ENCODE data around the gene PLEKHA4. TPM values are rescaled to one million over a fixed set of nuclear protein-coding genes. Genes with fewer than 3 reads are reported as not detected.

PLEKHA4 gene
- total and polyA plus RNA-seq, 9 of the 15 experiments (the other 6 are each of a cell fraction or from before 2014, with no cell fraction given), result 0.07 to 30.8 (median 11.4) TPM

GRCh38 chr19:48806818-48807589 is 61.4 kb downstream of the PLEKHA4 start (continued):
- no peak for TF ChIP-seq NR2C1 (IDR thresholded peaks at IDR 0.05)
- 0 out of 2 replicates have a peak, but pooled peaks have one; percentile 33 for TF ChIP-seq NR2C1 (tag; IDR thresholded peaks at IDR 0.05)
- peak; percentile 76 for TF ChIP-seq EGR1 (conservative IDR thresholded peaks at IDR 0.05)
- peak in 1 of 2 experiments; percentile 18; a peak in 1 of 4 replicates for TF ChIP-seq NRF1 (conservative IDR thresholded peaks at IDR 0.05 in 1 of 2, IDR thresholded peaks at IDR 0.05 in 1 of 2)
- TF ChIP-seq ZEB2 (IDR thresholded peaks at IDR 0.05), result no peak
- no peak for TF ChIP-seq ZNF3 (CRISPR knock-in tag; IDR thresholded peaks at IDR 0.05)
- TF ChIP-seq HDAC6 (IDR thresholded peaks at IDR 0.05; ENCODE audit: low read depth, low read length), result no peak
- TF ChIP-seq POLR2AphosphoS5 (IDR thresholded peaks at IDR 0.05; ENCODE audit: control insufficient read depth, insufficient read depth, low read depth, low read length), result 0 out of 2 replicates have a peak, but pooled peaks have one; percentile 8
- no peak for TF ChIP-seq FOXJ2 (tag; IDR thresholded peaks at IDR 0.05)
- TF ChIP-seq GABPB1 (CRISPR knock-in tag; IDR thresholded peaks at IDR 0.05), result 0 out of 2 replicates have a peak, but pooled peaks have one; percentile 27
- no peak for TF ChIP-seq MAX (CRISPR knock-in tag; IDR thresholded peaks at IDR 0.05)
- TF ChIP-seq ZNF316 (IDR thresholded peaks at IDR 0.05), result peak; percentile 99
- peak; percentile 62; the same call in 1 of the 2 replicates for TF ChIP-seq DPF2 (IDR thresholded peaks at IDR 0.05)
- TF ChIP-seq JUND (IDR thresholded peaks at IDR 0.05; ENCODE audit: borderline replicate concordance, low read depth, low read length), result peak; percentile 19; the same call in 1 of the 2 replicates
- no peak for TF ChIP-seq JUND (tag; IDR thresholded peaks at IDR 0.05; ENCODE audit: borderline replicate concordance, low read depth, low read length)
- no peak for TF ChIP-seq ATF1 (CRISPR knock-in tag; IDR thresholded peaks at IDR 0.05)
- 0 out of 2 replicates have a peak, but pooled peaks have one; percentile 16 for TF ChIP-seq ATF1 (tag; IDR thresholded peaks at IDR 0.05)
- TF ChIP-seq PHF21A (IDR thresholded peaks at IDR 0.05; ENCODE audit: borderline replicate concordance, low read depth), result no peak
- peak; percentile 76 for TF ChIP-seq MAFF (IDR thresholded peaks at IDR 0.05; ENCODE audit: low read length)
- TF ChIP-seq MAFG (tag; conservative IDR thresholded peaks at IDR 0.05), result peak; percentile 82
